ENCODE data around the gene ITK.

DNA sequence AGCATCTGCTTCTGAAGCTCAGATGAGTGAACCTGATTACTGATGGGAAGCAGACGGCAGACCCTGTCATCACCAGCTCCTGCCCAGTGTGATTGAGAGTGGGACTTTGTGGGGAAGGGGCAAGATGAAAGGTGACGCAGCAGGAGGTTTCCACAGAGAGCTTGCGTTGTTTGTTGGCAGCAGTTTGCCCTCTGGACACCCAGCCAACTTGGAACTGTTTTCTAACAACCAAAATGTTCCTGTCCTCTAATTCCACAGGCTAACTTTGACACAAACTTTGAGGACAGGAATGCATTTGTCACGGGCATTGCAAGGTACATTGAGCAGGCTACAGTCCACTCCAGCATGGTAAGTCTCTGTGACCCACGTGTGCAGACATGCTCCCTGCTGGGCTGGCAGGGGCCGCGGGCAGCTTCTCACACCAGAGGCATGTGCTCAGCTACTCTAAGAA, 106.1 kb downstream of the ITK start:
- TF ChIP-seq EZH2 (IDR thresholded peaks at IDR 0.05; ENCODE audit: low read depth, unreplicated experiment) (no peak), CTCF (conservative IDR thresholded peaks at IDR 0.05; ENCODE audit: low read depth in 2 of 2) (no peak), POLR2AphosphoS5 (IDR thresholded peaks at IDR 0.05; ENCODE audit: low read depth) (no peak), EZH2phosphoT487 (IDR thresholded peaks at IDR 0.05; ENCODE audit: unreplicated experiment) (no peak), ZNF462 (CRISPR knock-in tag; IDR thresholded peaks at IDR 0.05) (no peak), ZNF331 (CRISPR knock-in tag; IDR thresholded peaks at IDR 0.05; ENCODE audit: low read depth) (no peak), ETS1 (IDR thresholded peaks at IDR 0.05) (no peak), ZNF114 (CRISPR knock-in tag; IDR thresholded peaks at IDR 0.05) (no peak)
- TF ChIP-seq, protein P1, sequence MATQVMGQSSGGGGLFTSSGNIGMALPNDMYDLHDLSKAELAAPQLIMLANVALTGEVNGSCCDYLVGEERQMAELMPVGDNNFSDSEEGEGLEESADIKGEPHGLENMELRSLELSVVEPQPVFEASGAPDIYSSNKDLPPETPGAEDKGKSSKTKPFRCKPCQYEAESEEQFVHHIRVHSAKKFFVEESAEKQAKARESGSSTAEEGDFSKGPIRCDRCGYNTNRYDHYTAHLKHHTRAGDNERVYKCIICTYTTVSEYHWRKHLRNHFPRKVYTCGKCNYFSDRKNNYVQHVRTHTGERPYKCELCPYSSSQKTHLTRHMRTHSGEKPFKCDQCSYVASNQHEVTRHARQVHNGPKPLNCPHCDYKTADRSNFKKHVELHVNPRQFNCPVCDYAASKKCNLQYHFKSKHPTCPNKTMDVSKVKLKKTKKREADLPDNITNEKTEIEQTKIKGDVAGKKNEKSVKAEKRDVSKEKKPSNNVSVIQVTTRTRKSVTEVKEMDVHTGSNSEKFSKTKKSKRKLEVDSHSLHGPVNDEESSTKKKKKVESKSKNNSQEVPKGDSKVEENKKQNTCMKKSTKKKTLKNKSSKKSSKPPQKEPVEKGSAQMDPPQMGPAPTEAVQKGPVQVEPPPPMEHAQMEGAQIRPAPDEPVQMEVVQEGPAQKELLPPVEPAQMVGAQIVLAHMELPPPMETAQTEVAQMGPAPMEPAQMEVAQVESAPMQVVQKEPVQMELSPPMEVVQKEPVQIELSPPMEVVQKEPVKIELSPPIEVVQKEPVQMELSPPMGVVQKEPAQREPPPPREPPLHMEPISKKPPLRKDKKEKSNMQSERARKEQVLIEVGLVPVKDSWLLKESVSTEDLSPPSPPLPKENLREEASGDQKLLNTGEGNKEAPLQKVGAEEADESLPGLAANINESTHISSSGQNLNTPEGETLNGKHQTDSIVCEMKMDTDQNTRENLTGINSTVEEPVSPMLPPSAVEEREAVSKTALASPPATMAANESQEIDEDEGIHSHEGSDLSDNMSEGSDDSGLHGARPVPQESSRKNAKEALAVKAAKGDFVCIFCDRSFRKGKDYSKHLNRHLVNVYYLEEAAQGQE (IDR thresholded peaks at IDR 0.05; ENCODE audit: unreplicated experiment) = no peak
